ENCODE data around the gene CTAGE6. TPM values are rescaled to one million over a fixed set of nuclear protein-coding genes. Genes with fewer than 3 reads are reported as not detected.
"Not testable (repeated sequence)": the region's sequence is repeated elsewhere in the genome, so short reads cannot be mapped to it uniquely, and the experiment has no call there.

The CTAGE6 gene, protein sequence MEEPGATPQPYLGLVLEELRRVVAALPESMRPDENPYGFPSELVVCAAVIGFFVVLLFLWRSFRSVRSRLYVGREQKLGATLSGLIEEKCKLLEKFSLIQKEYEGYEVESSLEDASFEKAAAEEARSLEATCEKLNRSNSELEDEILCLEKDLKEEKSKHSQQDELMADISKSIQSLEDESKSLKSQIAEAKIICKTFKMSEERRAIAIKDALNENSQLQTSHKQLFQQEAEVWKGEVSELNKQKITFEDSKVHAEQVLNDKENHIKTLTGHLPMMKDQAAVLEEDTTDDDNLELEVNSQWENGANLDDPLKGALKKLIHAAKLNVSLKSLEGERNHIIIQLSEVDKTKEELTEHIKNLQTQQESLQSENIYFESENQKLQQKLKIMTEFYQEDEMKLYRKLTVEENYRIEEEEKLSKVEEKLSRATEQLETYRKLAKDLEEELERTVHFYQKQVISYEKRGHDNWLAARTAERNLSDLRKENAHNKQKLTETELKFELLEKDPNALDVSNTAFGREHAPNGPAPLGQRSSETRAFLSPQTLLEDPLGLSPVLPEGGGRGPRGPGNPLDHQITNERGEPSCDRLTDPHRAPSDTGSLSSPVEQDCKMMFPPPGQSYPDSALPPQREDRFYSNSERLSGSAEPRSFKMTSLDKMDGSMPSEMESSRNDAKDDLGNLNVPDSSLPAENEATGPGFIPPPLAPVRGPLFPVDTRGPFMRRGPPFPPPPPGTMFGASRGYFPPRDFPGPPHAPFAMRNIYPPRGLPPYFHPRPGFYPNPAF
- total RNA-seq (0.07 TPM in 1 of 2 replicates, not detected in the other), polyA plus RNA-seq (not detected in 2 replicates)

DNA sequence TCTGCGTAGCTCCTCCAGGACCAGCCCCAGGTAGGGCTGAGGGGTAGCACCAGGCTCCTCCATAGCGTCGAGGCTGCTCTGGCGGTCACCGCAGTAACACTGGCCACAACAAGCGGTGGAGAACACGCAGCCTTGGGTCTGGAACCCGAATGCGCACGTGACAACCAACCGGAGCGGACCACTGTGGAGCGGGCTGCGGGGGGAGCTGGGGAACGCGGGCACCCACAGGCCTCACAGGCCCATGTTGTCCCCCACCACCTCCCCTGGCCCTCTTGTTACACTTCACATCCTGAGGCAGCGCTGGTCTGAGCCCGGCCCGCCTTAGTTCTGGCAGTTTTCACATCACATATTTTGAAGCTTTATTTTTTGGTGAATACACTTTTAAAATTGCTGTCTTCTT lies at the start of gene CTAGE6:
Gene CTAGE6, minus strand, starts transcription at position 101 of the 400 bp plus-strand sequence. Its CDS starts 38 bp downstream, at position 63.
- not testable (repeated sequence) for DNase-seq (ENCODE audit: low spot score)
- no CpG with 5 or more reads among the region's 19 CpGs for WGBS (ENCODE audit: low lambda C conversion rate, missing lambda C conversion rate)

GRCh38 chr7:143806664-143807071 lies 49.2 kb upstream of the CTAGE6 start:
- DNase-seq (ENCODE audit: low spot score); H2AFZ ChIP-seq; H3K4me1 ChIP-seq (ENCODE audit: insufficient read depth); H3K4me2 ChIP-seq; H3K27me3 ChIP-seq; H3K79me2 ChIP-seq; H3K4me3 ChIP-seq; H4K20me1 ChIP-seq (ENCODE audit: insufficient read depth, poor library complexity, severe bottlenecking); H3K36me3 ChIP-seq (replicated peaks; ENCODE audit: insufficient read depth, low read depth); H3K27ac ChIP-seq; H3K9me3 ChIP-seq (ENCODE audit: low read depth); H3K9me2 ChIP-seq (replicated peaks; ENCODE audit: insufficient read depth): not testable (repeated sequence)
- no CpG with 5 or more reads among the region's 5 CpGs for WGBS (ENCODE audit: low lambda C conversion rate, missing lambda C conversion rate)

More for the DNA sequence above, at the start of gene CTAGE6:
- not testable (repeated sequence) for H3K27ac ChIP-seq; H3K36me3 ChIP-seq (replicated peaks; ENCODE audit: insufficient read depth, low read depth); H3K4me2 ChIP-seq; H2AFZ ChIP-seq; H3K9me3 ChIP-seq (ENCODE audit: low read depth); H3K79me2 ChIP-seq; H3K4me3 ChIP-seq; H3K4me1 ChIP-seq (ENCODE audit: insufficient read depth); H3K9me2 ChIP-seq (replicated peaks; ENCODE audit: insufficient read depth); H3K27me3 ChIP-seq; H4K20me1 ChIP-seq (ENCODE audit: insufficient read depth, poor library complexity, severe bottlenecking)

DNA sequence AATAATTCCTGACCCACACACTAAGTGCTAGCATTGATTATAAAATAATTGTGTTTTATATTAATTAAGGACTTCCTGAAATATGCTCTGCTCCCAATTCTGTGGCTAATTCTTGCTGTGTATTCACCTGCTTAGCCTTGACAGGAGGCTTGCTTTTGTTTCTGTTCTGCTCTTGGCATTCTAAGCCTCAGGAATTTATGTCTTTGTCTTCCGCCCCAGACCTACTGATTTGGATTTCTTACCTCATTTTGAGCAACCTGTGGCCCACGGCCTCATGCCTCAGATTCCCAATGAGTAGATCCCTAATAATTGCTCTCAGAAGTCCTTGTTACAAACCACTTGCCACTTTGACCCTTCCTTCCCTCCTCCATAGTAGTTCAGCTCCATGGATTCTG lies 40.4 kb upstream of the CTAGE6 start:
- H3K27me3 ChIP-seq; H3K9me3 ChIP-seq (ENCODE audit: low read depth); H3K9me2 ChIP-seq (replicated peaks; ENCODE audit: insufficient read depth); H3K4me1 ChIP-seq (ENCODE audit: insufficient read depth); H3K4me3 ChIP-seq; H3K36me3 ChIP-seq (replicated peaks; ENCODE audit: insufficient read depth, low read depth); H2AFZ ChIP-seq; DNase-seq (ENCODE audit: low spot score); H4K20me1 ChIP-seq (ENCODE audit: insufficient read depth, poor library complexity, severe bottlenecking); H3K4me2 ChIP-seq; H3K79me2 ChIP-seq; H3K27ac ChIP-seq: not testable (repeated sequence)
- 66% methylated on average over 2 of the region's 2 CpGs for WGBS (ENCODE audit: low lambda C conversion rate, missing lambda C conversion rate)

DNA sequence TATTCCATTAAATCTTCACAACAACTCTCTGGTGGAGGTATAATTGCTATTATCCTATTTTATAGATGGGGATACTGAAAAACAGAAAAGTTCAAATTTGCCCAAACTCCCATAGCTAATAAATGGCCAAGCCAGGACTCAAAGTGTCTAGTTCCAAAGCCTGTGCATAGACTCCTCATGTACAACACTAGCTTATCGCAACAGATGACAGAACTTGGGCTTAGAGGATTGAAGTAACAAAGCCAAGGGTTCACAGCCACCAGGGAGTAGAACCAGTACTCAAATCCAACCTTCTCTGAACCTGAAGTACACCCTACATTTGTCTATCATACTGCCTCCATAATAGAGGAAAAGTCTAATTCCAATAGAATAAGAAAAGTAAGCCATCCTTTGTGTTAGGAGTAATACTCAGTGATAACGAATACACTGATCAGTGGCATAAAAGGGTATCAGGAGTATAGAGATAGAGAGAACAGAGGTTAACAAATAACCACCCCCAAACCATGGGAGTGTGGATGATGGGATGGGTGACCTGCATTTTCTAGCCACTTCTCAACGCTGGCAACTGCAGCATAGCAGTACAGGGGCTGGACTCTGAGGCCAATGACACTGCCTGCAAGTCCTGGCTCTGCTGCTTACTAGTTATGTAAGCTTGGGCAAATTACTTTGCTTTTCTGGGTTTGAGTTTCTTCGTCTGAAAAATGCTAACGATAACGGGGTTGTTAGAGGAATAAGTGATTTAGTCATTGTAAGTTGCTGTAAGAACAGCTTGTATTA lies 39.8 kb upstream of the CTAGE6 start:
- H3K4me2 ChIP-seq; H2AFZ ChIP-seq; H3K9me3 ChIP-seq (ENCODE audit: low read depth); DNase-seq (ENCODE audit: low spot score); H3K27me3 ChIP-seq; H3K4me1 ChIP-seq (ENCODE audit: insufficient read depth); H3K27ac ChIP-seq; H3K79me2 ChIP-seq; H4K20me1 ChIP-seq (ENCODE audit: insufficient read depth, poor library complexity, severe bottlenecking); H3K36me3 ChIP-seq (replicated peaks; ENCODE audit: insufficient read depth, low read depth); H3K9me2 ChIP-seq (replicated peaks; ENCODE audit: insufficient read depth); H3K4me3 ChIP-seq: not testable (repeated sequence)
- WGBS (ENCODE audit: low lambda C conversion rate, missing lambda C conversion rate) = 100% methylated on average over 1 of the region's 6 CpGs

- DNase-seq (ENCODE audit: low spot score); H2AFZ ChIP-seq; H3K4me1 ChIP-seq (ENCODE audit: insufficient read depth); H3K27ac ChIP-seq; H3K9me2 ChIP-seq (replicated peaks; ENCODE audit: insufficient read depth); H3K27me3 ChIP-seq; H3K9me3 ChIP-seq (ENCODE audit: low read depth); H3K4me2 ChIP-seq; H3K79me2 ChIP-seq; H4K20me1 ChIP-seq (ENCODE audit: insufficient read depth, poor library complexity, severe bottlenecking); H3K4me3 ChIP-seq; H3K36me3 ChIP-seq (replicated peaks; ENCODE audit: insufficient read depth, low read depth): not testable (repeated sequence)
- no CpG with 5 or more reads among the region's 2 CpGs for WGBS (ENCODE audit: low lambda C conversion rate, missing lambda C conversion rate)
These were observed 38.2 kb upstream of the CTAGE6 start for GRCh38 chr7:143795653-143796052.

DNA sequence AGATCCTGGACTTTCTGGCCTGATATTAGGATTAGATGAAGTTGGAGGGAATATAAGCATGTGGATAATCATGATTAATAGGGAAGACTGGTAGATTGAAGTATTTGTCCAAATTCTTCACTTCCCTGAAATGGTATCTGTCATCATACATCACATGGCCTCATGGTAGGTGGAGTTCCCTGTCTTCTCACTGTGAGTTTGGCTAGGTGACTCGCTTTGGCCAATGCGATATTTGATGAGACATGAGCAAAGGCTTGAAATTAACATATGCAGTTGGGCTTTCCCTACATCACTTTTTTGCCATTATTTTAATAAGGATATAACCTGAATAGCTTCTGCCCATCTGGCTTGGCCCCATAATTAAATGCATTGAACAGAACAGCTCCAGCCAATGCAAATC lies 35.1 kb upstream of the CTAGE6 start:
- not testable (repeated sequence) for H4K20me1 ChIP-seq (ENCODE audit: insufficient read depth, poor library complexity, severe bottlenecking); H2AFZ ChIP-seq; H3K4me2 ChIP-seq; H3K27me3 ChIP-seq; H3K9me2 ChIP-seq (replicated peaks; ENCODE audit: insufficient read depth); H3K4me1 ChIP-seq (ENCODE audit: insufficient read depth); H3K9me3 ChIP-seq (ENCODE audit: low read depth); H3K4me3 ChIP-seq; H3K27ac ChIP-seq; H3K36me3 ChIP-seq (replicated peaks; ENCODE audit: insufficient read depth, low read depth); H3K79me2 ChIP-seq; DNase-seq (ENCODE audit: low spot score)
- WGBS (ENCODE audit: low lambda C conversion rate, missing lambda C conversion rate) = 100% methylated on average over 2 of the region's 2 CpGs

- H4K20me1 ChIP-seq (ENCODE audit: insufficient read depth, poor library complexity, severe bottlenecking); H3K4me2 ChIP-seq; H3K4me1 ChIP-seq (ENCODE audit: insufficient read depth); H3K79me2 ChIP-seq; H3K27me3 ChIP-seq; H2AFZ ChIP-seq; H3K27ac ChIP-seq; H3K9me2 ChIP-seq (replicated peaks; ENCODE audit: insufficient read depth); H3K4me3 ChIP-seq; H3K36me3 ChIP-seq (replicated peaks; ENCODE audit: insufficient read depth, low read depth); DNase-seq (ENCODE audit: low spot score); H3K9me3 ChIP-seq (ENCODE audit: low read depth): not testable (repeated sequence)
- WGBS (ENCODE audit: low lambda C conversion rate, missing lambda C conversion rate) = no CpG with 5 or more reads among the region's 7 CpGs
These were observed 28.1 kb upstream of the CTAGE6 start for GRCh38 chr7:143785415-143786182.

GRCh38 chr7:143779591-143779990 lies 22.1 kb upstream of the CTAGE6 start:
- H4K20me1 ChIP-seq (ENCODE audit: insufficient read depth, poor library complexity, severe bottlenecking); H2AFZ ChIP-seq; H3K27ac ChIP-seq; H3K36me3 ChIP-seq (replicated peaks; ENCODE audit: insufficient read depth, low read depth); H3K4me3 ChIP-seq; H3K27me3 ChIP-seq; H3K4me1 ChIP-seq (ENCODE audit: insufficient read depth); DNase-seq (ENCODE audit: low spot score); H3K9me2 ChIP-seq (replicated peaks; ENCODE audit: insufficient read depth); H3K79me2 ChIP-seq; H3K9me3 ChIP-seq (ENCODE audit: low read depth); H3K4me2 ChIP-seq: not testable (repeated sequence)
- WGBS (ENCODE audit: low lambda C conversion rate, missing lambda C conversion rate) = 89% methylated on average over 2 of the region's 2 CpGs

Data from hepatocyte (in vitro differentiated cells).